ENCODE results near the gene DVL1. TPM values are rescaled to one million over a fixed set of nuclear protein-coding genes. Genes with fewer than 3 reads are reported as not detected.

The DVL1 gene
- total and polyA plus RNA-seq, 9 of the 15 experiments (the other 6 are each of a cell fraction or from before 2014, with no cell fraction given): 0.62 to 135 (median 24.3) TPM

GRCh38 chr1:1371746-1372711, 22.8 kb upstream of the DVL1 start (continued):
- peak; percentile 37 for TF ChIP-seq POLR2G (IDR thresholded peaks at IDR 0.05; ENCODE audit: low read depth, low read length)
- TF ChIP-seq ZNF212 (CRISPR knock-in tag; IDR thresholded peaks at IDR 0.05): no peak
- no peak for TF ChIP-seq NCOA1 (IDR thresholded peaks at IDR 0.05; ENCODE audit: low read depth)
- no peak for TF ChIP-seq NONO (IDR thresholded peaks at IDR 0.05; ENCODE audit: low read depth in 2 of 2, low read length in 1 of 2)
- no peak for TF ChIP-seq PRMT5 (CRISPR knock-in tag; IDR thresholded peaks at IDR 0.05)
- TF ChIP-seq PKNOX1 (IDR thresholded peaks at IDR 0.05): no peak
- TF ChIP-seq ELF2 (CRISPR knock-in tag; IDR thresholded peaks at IDR 0.05): peak; percentile 55; the same call in 1 of the 2 replicates
- TF ChIP-seq STAT6 (CRISPR knock-in tag; IDR thresholded peaks at IDR 0.05): no peak
- no peak for TF ChIP-seq ZNF354B (CRISPR knock-in tag; IDR thresholded peaks at IDR 0.05)
- TF ChIP-seq L3MBTL2 (IDR thresholded peaks at IDR 0.05): no peak
- no peak for TF ChIP-seq ZNF239 (CRISPR knock-in tag; IDR thresholded peaks at IDR 0.05)
- TF ChIP-seq HBP1 (CRISPR knock-in tag; IDR thresholded peaks at IDR 0.05): peak; percentile 2; the same call in 1 of the 2 replicates
- 0 out of 2 replicates have a peak, but pooled peaks have one; percentile 17 for TF ChIP-seq ZBTB9 (CRISPR knock-in tag; IDR thresholded peaks at IDR 0.05)
- no peak for TF ChIP-seq ZFPM2 (CRISPR knock-in tag; IDR thresholded peaks at IDR 0.05)
- TF ChIP-seq SIN3A (IDR thresholded peaks at IDR 0.05; ENCODE audit: borderline replicate concordance in 2 of 2, control insufficient read depth in 1 of 2, low read depth in 2 of 2, low read length in 2 of 2): no peak; a peak in 1 of 4 replicates
- TF ChIP-seq MEF2A (IDR thresholded peaks at IDR 0.05; ENCODE audit: control insufficient read depth, low read depth, low read length): no peak
- peak; percentile 22 for TF ChIP-seq FUS (optimal IDR thresholded peaks at IDR 0.05; ENCODE audit: low read depth, low read length)
- no peak for TF ChIP-seq HDGF (IDR thresholded peaks at IDR 0.05)
- TF ChIP-seq ZNF184 (CRISPR knock-in tag; IDR thresholded peaks at IDR 0.05): no peak
- TF ChIP-seq CXXC5 (CRISPR knock-in tag; IDR thresholded peaks at IDR 0.05): peak; percentile 31; the same call in 1 of the 2 replicates
- TF ChIP-seq RAD21 (CRISPR knock-in tag; conservative IDR thresholded peaks at IDR 0.05 in 1 of 2, IDR thresholded peaks at IDR 0.05 in 1 of 2): peak; percentile 55 to 73
